Activated CD4-positive, alpha-beta T cell treated with anti-CD3 and anti-CD28 coated beads, Interleukin-2, amount 50 U/mL, for 16 hours (primary cell): ENCODE results near the gene PPP2R2C.

ENCODE experiments used
- DNase-seq: peaks from one replicate; pipeline ENCODE4 v3.0.0-alpha.2; 2020

Gene PPP2R2C

GRCh38 chr4:6298852-6299251, 173.6 kb downstream of the PPP2R2C start:
- no peak for DNase-seq

- DNase-seq, result no peak
Observed at GRCh38 chr4:6298035-6298434, 174.4 kb downstream of the PPP2R2C start.

GRCh38 chr4:6297266-6297815, 175.1 kb downstream of the PPP2R2C start:
- DNase-seq, result no peak

- no peak for DNase-seq
Observed at GRCh38 chr4:6296026-6296425, 176.4 kb downstream of the PPP2R2C start.

GRCh38 chr4:6295495-6295894, 176.9 kb downstream of the PPP2R2C start:
- no peak for DNase-seq

GRCh38 chr4:6294705-6295421, 177.6 kb downstream of the PPP2R2C start:
- no peak for DNase-seq

GRCh38 chr4:6293661-6294060, 178.8 kb downstream of the PPP2R2C start:
- DNase-seq, result no peak

GRCh38 chr4:6293097-6293445, 179.3 kb downstream of the PPP2R2C start:
- DNase-seq, result no peak

- DNase-seq, result no peak
Observed at GRCh38 chr4:6292376-6293096, 179.9 kb downstream of the PPP2R2C start.

- DNase-seq, result no peak
Observed at GRCh38 chr4:6291784-6292297, 180.6 kb downstream of the PPP2R2C start.

GRCh38 chr4:6290769-6291547, 181.5 kb downstream of the PPP2R2C start:
- DNase-seq, result no peak

- DNase-seq, result no peak
Observed at GRCh38 chr4:6290256-6290655, 182.2 kb downstream of the PPP2R2C start.

- no peak for DNase-seq
Observed at GRCh38 chr4:6288871-6289270, 183.5 kb downstream of the PPP2R2C start.

GRCh38 chr4:6288342-6288741, 184.1 kb downstream of the PPP2R2C start:
- DNase-seq, result no peak

- DNase-seq, result no peak
Observed at GRCh38 chr4:6287017-6287788, 185.2 kb downstream of the PPP2R2C start.

- DNase-seq, result no peak
Observed at GRCh38 chr4:6283282-6283681, 189.1 kb downstream of the PPP2R2C start.

- no peak for DNase-seq
Observed at GRCh38 chr4:6282314-6282771, 190.1 kb downstream of the PPP2R2C start.

GRCh38 chr4:6281436-6282313, 190.7 kb downstream of the PPP2R2C start:
- DNase-seq, result no peak

- DNase-seq, result no peak
Observed at GRCh38 chr4:6280365-6280996, 191.9 kb downstream of the PPP2R2C start.

GRCh38 chr4:6279582-6280289, 192.7 kb downstream of the PPP2R2C start:
- DNase-seq, result no peak
